GM21825 (cell line): Measurements from ENCODE around the gene BRD9.

Source experiments
- ATAC-seq: cut with Tn5 transposase; IDR thresholded peaks from one replicate; pipeline ENCODE4 v1.9.1; 2021; ENCODE audit warnings: mild to moderate bottlenecking, moderate library complexity; ENCODE audit not compliant: unreplicated experiment

Gene BRD9

GRCh38 chr5:905139-905642 is 12.6 kb upstream of the BRD9 start:
- no peak for ATAC-seq

DNA sequence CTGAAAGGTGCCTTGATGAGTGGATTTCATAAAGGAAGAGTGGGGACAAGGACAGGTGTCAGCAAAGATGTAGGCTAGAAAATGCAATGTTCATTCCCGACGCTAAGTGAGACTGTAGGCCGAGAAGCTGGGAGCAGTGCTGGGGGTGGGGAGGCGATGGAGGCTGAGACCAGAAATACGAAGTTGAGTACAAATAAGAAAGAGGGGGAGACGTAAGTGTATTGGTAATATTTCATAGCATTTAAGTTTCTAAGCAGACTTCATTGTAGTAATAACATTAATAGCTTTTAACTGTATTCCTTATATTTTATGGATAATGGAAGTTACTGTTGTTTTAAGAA is 11.1 kb upstream of the BRD9 start:
- ATAC-seq, result no peak

- ATAC-seq, result no peak
Measured at GRCh38 chr5:902129-902916, 9.7 kb upstream of the BRD9 start.

- ATAC-seq, result no peak
Measured at GRCh38 chr5:900781-901180, 8.2 kb upstream of the BRD9 start.

- ATAC-seq, result no peak
Measured at GRCh38 chr5:893711-894110, 1.1 kb upstream of the BRD9 start.

DNA sequence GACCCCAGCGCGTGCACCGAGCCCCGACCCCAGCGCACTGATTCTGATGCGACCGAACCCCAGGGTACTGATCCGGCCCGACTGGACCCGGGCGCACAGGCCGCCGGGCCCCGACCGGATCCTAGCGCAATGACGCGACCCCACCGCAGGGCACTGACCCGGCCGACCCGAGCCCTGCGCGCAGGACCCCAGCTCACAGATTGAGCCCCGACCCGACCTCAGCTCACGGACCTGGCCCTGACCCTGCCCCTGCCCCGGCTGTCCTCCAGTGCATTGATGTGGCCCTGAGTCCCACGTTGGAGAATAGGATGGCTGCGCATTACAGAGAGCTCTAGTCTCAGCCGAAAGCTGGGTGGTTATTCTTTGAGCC is 521 bp upstream of the BRD9 start:
- no peak for ATAC-seq

GRCh38 chr5:891837-892393 is 686 bp downstream of the BRD9 start:
- ATAC-seq, result no peak

DNA sequence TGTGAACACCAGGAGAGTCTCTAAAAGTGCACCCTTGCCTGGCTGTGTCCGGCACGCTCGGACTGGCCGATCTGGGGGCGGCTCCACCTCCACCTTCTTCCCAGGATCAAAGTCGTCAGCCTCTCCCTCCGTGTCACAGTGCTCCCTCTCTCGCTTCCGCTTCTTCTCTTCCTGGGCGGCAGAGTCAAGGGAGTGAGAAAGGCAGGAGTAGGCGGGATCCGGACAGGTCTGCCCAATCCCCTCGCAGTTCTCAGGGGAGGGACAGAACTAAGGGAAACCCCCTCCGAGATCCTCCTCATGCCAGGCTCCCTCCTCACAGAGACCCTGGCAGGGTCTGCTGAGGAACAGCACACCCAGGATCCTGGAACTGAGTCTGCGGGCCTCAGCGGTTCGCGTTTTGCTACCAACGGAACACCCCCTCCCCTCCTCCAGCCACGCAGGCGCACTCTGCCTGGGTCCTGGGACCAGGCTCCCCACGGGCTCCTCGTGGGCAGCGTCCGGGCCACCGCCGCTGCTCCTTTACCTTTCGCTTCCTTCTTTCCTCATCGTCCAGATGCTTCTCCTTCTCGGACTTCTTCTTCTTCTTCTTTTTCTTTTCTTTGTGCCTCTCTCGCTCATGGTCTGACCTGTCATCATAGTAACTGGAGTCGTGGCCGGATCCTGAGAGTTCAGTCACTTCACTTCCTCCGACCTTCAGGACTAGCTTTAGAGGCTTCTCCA is 1.3 kb downstream of the BRD9 start:
- ATAC-seq, result no peak

DNA sequence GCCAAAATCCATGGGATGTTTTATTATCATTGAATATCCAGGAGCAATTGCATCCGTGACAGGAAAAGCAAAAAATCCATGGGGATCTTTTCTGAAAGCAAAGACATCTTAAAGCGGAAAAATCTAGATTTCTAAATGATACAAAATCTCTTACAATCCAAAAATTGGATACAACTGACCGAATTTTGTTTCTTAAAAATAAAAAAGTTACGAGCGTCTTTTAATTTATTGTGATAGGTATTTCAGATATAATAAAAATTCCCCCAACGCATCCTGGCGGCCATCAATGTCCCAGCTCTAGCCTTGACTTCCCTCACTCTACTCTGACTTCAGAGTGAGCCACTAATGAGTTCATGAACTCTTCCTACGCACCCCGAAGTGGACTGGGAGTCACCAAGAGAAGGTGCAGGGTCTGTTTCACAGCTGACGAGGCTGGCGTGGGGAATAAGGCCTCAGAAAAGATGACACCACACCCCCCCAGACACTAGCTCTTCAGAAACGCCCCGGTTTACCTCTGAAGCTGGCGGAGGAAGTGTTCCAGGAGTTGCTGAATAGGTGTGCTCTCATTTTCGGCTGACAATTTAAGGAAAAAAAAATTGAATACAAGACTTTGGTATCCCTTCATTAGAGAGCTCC is 3.4 kb downstream of the BRD9 start:
- no peak for ATAC-seq

DNA sequence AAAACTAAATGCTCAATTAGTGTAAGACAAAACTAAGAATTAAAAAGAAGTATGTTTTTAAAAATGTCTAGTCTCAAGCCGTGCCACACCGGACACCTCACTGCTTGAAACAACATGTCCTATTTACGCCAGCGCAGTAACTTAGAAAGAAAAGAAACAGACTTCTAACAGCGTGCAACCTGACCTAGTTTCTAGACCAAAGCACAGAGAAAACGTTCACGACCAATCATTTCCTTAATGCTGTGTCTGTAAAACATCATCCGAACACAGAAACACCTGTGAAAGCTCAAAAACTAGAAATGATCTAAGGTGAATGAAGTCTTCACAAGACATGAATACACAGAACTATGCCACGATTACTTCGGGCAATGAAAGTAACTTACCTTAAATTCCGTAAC is 4.0 kb downstream of the BRD9 start:
- ATAC-seq, result no peak

DNA sequence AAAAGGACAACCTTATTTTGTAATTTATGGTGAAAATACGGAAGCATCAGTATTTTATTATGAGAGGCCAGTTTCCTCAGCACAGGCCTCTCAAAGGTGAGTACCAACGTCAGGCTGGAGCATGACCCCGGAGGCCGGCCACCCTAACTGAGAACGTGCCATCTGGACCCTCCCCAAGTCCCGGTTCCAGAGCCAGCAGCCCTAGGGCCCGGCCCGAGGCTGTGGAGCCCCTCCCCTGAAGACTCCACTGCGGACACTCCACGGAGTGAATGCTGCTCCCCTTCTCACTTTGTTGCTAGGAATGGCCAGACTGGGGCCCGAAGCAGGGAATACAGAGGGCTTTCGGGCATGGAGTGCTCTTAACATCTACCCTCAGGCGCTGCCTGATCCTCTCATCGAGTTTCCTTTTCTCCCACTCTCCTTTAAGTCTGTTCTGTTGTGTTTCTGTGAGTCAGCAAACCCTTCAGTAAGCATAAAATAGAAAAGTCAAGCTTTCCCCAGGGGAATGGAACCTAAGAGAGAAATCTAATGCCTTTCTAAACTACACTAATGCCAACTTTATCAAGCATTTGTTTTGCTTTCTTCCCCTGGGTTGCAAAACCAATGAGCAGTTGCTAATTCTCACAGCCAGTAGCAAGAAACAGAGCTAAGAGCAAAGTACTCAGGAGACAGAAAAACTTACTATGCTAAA is 4.5 kb downstream of the BRD9 start:
- no peak for ATAC-seq

GRCh38 chr5:886716-887325 is 5.8 kb downstream of the BRD9 start:
- no peak for ATAC-seq

GRCh38 chr5:886036-886435 is 6.6 kb downstream of the BRD9 start:
- ATAC-seq, result no peak

GRCh38 chr5:885529-885928 is 7.1 kb downstream of the BRD9 start:
- no peak for ATAC-seq

DNA sequence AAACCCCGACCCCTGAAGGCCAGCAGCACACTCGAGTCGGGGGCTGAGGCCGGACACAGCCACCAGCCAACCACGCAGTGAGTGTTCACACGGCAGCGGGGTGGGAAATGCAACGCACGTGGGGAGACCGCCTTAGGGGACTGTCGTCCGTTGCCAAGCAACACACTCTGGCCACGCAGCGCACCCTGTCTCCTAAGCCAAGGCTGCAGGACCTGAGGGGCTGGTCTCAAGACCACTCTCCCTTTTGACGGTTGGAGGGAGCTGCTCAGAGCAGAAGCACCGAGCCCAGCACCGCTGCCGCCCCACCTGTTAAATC is 7.5 kb downstream of the BRD9 start:
- ATAC-seq, result no peak

- ATAC-seq, result no peak
Measured at GRCh38 chr5:884345-885126, 8.1 kb downstream of the BRD9 start.

GRCh38 chr5:883475-884181 is 9.0 kb downstream of the BRD9 start:
- ATAC-seq, result no peak

GRCh38 chr5:882253-883183 is 10.1 kb downstream of the BRD9 start:
- no peak for ATAC-seq
